Measurements from ENCODE around the gene IGSF3. TPM values are rescaled to one million over a fixed set of nuclear protein-coding genes. Genes with fewer than 3 reads are reported as not detected.
A peak's percentile ranks its signal among the peaks of the same experiment; 100 is the strongest.

Gene IGSF3
- total RNA-seq, 1 donor from 2014 or later, result 15.8 TPM

- Histone ChIP-seq H3K27ac (no peak overlapping the region), H3K9me3 (no peaks in the 10 kb centered on the region), H3K4me3 (no peak overlapping the region), H3K27me3 (ENCODE audit: low read depth) (no peaks in the 10 kb centered on the region), H3K36me3 (no peaks in the 10 kb centered on the region), H3K4me1 (no peaks in the 10 kb centered on the region)
- intact Hi-C loops (cut with DNase I), result no loop called here
- DNase-seq (peak; percentile 45), ATAC-seq (peak in 1 of 2 donors; percentile 37)
- no peak for TF ChIP-seq CTCF (IDR thresholded peaks at IDR 0.05)
Measured at GRCh38 chr1:116680752-116681151, 13.2 kb upstream of the IGSF3 start.

- Histone ChIP-seq H3K27me3 (ENCODE audit: low read depth) (no peaks in the 10 kb centered on the region), H3K9me3 (no peaks in the 10 kb centered on the region), H3K4me3 (no peak overlapping the region), H3K36me3 (no peaks in the 10 kb centered on the region), H3K27ac (no peak overlapping the region), H3K4me1 (no peaks in the 10 kb centered on the region)
- DNase-seq (no peak), ATAC-seq (no peak)
- intact Hi-C loops (cut with DNase I), result no loop called here
- no peak for TF ChIP-seq CTCF (IDR thresholded peaks at IDR 0.05)
Measured at GRCh38 chr1:116679828-116680628, 12.5 kb upstream of the IGSF3 start.

GRCh38 chr1:116679091-116679827 lies 11.7 kb upstream of the IGSF3 start:
- Histone ChIP-seq H3K27ac (no peak overlapping the region), H3K4me3 (no peak overlapping the region), H3K36me3 (no peaks in the 10 kb centered on the region), H3K4me1 (no peaks in the 10 kb centered on the region), H3K9me3 (no peaks in the 10 kb centered on the region), H3K27me3 (ENCODE audit: low read depth) (no peaks in the 10 kb centered on the region)
- DNase-seq, result no peak
- intact Hi-C loops (cut with DNase I), result no loop called here
- no peak for TF ChIP-seq CTCF (IDR thresholded peaks at IDR 0.05)
- no peak for ATAC-seq

GRCh38 chr1:116678732-116679090 lies 11.2 kb upstream of the IGSF3 start:
- no peak for DNase-seq
- no peak for TF ChIP-seq CTCF (IDR thresholded peaks at IDR 0.05)
- ATAC-seq, result no peak
- Histone ChIP-seq H3K4me1 (no peaks in the 10 kb centered on the region), H3K9me3 (no peaks in the 10 kb centered on the region), H3K27me3 (ENCODE audit: low read depth) (no peaks in the 10 kb centered on the region), H3K4me3 (no peak overlapping the region), H3K27ac (no peak overlapping the region), H3K36me3 (no peaks in the 10 kb centered on the region)
- intact Hi-C loops (cut with DNase I), result no loop called here

GRCh38 chr1:116677474-116678062 lies 10.0 kb upstream of the IGSF3 start:
- no peak for ATAC-seq
- Histone ChIP-seq H3K4me1 (no peaks in the 10 kb centered on the region), H3K27ac (no peak overlapping the region), H3K4me3 (no peak overlapping the region), H3K27me3 (ENCODE audit: low read depth) (no peaks in the 10 kb centered on the region), H3K9me3 (no peaks in the 10 kb centered on the region), H3K36me3 (no peaks in the 10 kb centered on the region)
- intact Hi-C loops (cut with DNase I), result no loop called here
- no peak for TF ChIP-seq CTCF (IDR thresholded peaks at IDR 0.05)
- no peak for DNase-seq
